Choroid plexus epithelial cell (primary cell): ENCODE data around the gene SH3TC1.
A peak's percentile ranks its signal among the peaks of the same experiment; 100 is the strongest.

Experiments used
- DNase-seq: peaks from one replicate; pipeline ENCODE4 v3.0.0-alpha.2; 2010; ENCODE audit warnings: low read depth
- H3K4me3 ChIP-seq: 2 replicates; pipeline ENCODE4 v1.5.1; 2011; ENCODE audit warnings: low read depth, mild to moderate bottlenecking, control low read depth, low read length, moderate library complexity
- TF ChIP-seq, protein P1 (sequence below): conservative IDR thresholded peaks from 2 replicates; pipeline ENCODE4 v1.5.1; 2011; ENCODE audit warnings: low read depth, mild to moderate bottlenecking, control low read depth, inconsistent platforms, low read length, moderate library complexity

The SH3TC1 gene

DNA sequence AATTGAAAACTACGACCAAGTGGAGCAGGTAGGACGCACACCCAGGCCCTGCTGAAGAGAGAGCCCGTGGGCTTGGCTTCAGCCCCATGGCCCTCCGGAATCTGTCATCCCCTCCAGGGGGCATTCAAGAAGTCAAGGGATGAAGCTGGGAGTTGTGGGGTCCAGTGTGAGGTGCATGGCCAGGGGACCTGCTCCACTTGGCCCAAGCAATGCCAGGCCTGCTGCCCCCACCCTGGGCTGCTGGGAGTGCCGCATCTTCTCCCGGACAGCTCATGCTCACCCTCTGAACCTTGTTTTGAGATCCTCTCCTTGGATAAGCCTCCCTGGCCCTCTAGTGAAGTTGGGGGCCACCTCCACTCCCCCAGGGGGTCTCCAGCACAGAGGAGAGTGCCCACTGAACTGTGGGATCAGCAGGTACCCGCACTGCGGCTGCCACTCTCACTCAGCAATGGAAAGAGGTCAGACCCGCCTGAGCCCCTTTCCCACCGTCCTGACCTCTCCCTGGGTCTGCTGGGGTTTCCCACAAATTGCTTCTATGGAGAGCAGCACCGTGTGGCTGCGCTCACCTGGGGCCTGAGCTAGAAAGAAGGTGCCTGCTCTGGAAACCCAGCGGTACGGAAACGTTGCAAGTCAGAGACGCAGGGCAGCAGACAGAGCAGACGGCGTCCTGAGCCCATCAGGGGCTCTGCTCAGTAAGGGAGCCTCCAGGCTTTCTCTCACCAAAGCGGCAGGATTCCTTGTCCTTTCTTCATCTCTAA is 35.5 kb upstream of the SH3TC1 start:
- no peak overlapping the region for H3K4me3 ChIP-seq
- TF ChIP-seq, protein P1, sequence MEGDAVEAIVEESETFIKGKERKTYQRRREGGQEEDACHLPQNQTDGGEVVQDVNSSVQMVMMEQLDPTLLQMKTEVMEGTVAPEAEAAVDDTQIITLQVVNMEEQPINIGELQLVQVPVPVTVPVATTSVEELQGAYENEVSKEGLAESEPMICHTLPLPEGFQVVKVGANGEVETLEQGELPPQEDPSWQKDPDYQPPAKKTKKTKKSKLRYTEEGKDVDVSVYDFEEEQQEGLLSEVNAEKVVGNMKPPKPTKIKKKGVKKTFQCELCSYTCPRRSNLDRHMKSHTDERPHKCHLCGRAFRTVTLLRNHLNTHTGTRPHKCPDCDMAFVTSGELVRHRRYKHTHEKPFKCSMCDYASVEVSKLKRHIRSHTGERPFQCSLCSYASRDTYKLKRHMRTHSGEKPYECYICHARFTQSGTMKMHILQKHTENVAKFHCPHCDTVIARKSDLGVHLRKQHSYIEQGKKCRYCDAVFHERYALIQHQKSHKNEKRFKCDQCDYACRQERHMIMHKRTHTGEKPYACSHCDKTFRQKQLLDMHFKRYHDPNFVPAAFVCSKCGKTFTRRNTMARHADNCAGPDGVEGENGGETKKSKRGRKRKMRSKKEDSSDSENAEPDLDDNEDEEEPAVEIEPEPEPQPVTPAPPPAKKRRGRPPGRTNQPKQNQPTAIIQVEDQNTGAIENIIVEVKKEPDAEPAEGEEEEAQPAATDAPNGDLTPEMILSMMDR = no peak
- no peak for DNase-seq

DNA sequence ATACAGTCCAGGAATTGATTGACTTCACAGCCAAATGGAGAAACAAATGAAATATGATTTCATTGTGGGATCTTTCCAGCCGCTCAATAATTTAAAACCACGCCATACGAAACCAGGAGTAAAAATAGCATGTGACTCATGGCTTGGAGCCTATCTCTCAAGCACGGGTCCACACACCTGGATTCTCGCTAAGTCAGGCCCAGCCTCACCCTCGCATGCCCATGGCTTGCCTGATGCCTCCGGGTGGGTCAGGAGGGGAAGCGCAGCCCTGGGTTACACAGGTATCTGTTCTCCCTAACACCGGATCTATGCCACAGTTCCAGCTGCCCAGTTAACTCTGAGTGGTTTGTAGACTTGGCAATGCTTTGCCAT is 34.9 kb upstream of the SH3TC1 start:
- DNase-seq = no peak
- TF ChIP-seq, protein P1 = no peak

GRCh38 chr4:8164687-8165086 is 34.4 kb upstream of the SH3TC1 start:
- H3K4me3 ChIP-seq = no peak overlapping the region
- no peak for DNase-seq
- TF ChIP-seq, protein P1 = no peak

More for the DNA sequence above, 34.9 kb upstream of the SH3TC1 start:
- no peak overlapping the region for H3K4me3 ChIP-seq

DNA sequence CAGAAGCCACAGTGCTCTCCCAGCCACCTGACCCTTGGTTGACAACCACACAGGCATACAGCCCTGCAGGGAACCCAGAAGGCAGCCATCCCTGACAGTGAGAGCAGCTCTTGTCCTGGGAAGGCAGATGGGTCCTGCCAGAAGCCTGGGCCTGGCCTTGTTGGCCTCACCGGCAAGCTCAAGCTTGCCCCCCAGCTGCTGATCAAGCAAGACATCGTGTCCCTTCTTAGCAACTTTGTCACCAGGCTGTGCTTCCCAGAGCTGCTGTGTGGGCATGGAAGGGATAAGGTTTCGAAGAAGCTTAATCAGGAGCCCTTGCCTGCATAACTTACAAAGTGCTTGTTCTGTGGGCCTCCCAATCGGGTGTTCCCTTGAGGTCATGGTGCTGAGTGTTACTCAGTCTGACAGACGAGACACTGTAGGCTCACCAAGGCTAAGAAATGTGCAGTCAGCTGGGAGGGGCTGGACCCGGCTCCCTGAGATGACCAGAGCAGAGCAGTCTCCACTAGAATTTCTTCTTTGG is 33.7 kb upstream of the SH3TC1 start:
- DNase-seq = no peak
- H3K4me3 ChIP-seq = no peak overlapping the region
- TF ChIP-seq, protein P1 = no peak

DNA sequence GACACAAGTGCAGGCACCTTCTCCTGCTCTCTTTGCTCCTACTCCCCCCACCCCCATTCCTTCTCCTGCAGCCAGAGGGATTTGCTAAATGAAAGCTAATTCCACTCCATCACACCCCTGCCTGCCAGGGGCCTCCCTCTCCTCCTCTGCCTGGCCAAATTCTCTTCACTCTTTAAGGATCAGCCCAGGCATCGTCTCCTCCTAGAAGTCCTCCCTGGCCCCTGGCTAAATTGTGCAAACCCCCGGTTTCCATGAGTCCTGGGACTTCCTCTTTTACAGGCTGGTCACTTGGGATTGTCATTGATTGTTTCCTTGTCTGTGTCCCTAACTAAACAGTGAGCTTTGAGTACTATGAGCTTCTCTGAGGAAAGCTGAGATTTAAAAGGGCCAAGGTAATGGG is 31.8 kb upstream of the SH3TC1 start:
- TF ChIP-seq, protein P1 = no peak
- DNase-seq = no peak
- H3K4me3 ChIP-seq = no peak overlapping the region

- peak; percentile 39 for DNase-seq
- H3K4me3 ChIP-seq = no peak overlapping the region
- TF ChIP-seq, protein P1 = no peak
Observed at GRCh38 chr4:8167815-8168214, 31.3 kb upstream of the SH3TC1 start.

GRCh38 chr4:8168232-8168631 is 30.9 kb upstream of the SH3TC1 start:
- TF ChIP-seq, protein P1 = peak; percentile 59
- DNase-seq = no peak
- no peak overlapping the region for H3K4me3 ChIP-seq
